Stimulated activated CD8-positive, alpha-beta memory T cell treated with anti-CD3 and anti-CD28 coated beads, Interleukin-4, amount 100 ng/mL, for 48 hours (primary cell): Measurements from ENCODE around the gene DDX39B.
"Not testable (repeated sequence)": the region's sequence is repeated elsewhere in the genome, so short reads cannot be mapped to it uniquely, and the experiment has no call there.

Source experiments
- DNase-seq: peaks from one replicate; pipeline ENCODE4 v3.0.0-alpha.2; 2020

The DDX39B gene

DNA sequence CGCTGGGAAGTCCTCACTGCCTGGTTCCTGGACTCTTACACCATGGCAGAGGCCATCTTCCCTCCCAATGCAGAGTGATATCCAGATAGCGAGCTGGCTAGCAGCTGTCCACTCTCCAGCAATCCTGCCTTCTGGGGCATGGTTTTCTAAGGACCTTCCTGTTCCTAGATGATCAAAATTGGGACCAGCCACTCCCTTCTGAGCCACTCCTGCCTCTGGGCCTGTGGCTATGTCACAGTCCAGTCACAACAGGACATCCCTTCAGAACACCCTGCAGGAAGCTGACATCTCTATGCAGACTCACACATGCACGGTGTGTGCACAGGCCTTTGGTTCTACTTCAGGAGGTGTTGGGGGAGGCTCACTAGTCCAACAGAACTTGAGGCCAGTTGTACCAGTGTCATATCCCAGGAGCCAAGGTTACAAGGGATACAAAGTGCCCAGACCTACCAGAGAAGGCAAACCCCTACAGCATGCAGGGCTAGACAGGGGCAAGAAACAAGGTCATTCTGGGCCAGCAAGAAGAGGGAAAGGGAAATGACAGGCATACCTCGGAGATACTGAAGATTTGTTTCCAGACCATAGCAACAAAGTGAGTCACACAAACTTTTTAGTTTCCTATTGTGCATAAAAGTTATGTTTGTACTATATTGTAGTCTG lies 15.7 kb downstream of the DDX39B start:
- peak; percentile 18 for DNase-seq

- DNase-seq = peak; percentile 6
These were observed 16.3 kb downstream of the DDX39B start for GRCh38 chr6:31525553-31525931.

GRCh38 chr6:31521835-31522234 lies 20.0 kb downstream of the DDX39B start:
- no peak for DNase-seq

DNA sequence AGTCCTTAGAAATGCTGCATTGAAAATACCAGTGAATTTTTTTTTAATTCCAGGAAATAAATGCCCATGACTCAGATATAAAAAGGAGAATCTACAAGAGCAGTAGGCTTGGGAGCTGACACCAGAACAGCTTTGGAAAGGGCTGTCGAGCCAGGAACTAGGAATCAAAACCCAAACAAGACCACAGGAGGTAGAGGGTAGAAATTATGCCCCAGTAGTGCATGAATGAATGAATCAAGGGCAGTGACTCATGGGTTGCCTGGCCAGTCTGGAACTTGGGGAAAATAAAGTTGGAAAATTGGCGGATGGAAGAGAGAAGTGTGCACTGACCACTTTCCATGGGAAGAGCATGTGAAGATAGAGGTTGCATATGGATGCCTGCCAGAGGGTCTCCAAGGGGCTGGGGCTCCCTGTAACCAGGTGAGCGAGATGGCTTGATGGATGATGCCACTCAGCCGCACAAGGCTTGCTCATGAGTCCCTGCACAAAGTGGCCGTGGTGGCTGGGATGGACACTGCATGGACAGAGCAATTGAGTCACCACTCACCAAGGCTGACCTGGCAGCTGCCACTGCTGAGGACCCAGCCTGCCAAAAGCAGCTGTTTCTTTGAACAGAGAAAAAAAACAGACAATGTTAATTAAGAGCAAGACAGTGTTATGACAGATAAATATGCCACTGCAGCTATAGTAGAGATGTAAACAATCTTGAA lies 28.2 kb downstream of the DDX39B start:
- no peak for DNase-seq

DNA sequence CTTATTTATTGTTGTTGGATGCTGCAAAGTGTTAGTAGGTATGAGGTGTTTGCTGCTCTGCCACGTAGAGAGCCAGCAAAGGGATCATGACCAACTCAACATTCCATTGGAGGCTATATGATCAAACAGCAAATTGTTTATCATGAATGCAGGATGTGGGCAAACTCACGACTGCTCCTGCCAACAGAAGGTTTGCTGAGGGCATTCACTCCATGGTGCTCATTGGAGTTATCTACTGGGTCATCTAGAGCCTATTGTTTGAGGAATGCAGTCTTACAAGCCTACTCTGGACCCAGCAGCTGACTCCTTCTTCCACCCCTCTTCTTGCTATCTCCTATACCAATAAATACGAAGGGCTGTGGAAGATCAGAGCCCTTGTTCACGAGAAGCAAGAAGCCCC lies 31.8 kb downstream of the DDX39B start:
- DNase-seq = peak; percentile 13

DNA sequence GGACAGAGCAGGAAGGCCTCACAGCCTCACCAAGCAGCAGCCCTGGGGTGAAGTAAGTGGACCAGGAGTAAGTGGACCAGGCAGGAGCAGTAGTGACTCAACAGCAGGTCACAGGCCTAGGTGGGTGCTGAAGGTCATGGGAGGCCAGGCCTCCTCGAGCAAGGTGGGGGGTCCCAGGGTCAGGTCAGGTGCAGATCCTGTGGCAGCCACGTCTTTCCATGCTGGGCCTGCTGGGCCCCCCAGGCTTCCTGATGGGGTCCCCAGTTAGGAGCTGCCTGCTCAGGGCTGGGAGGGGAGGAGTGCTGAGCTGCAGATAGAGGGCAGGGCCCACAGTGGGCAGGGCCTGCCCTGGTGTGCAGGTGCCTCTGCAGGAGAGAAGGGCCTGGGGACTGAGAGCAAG lies 32.8 kb downstream of the DDX39B start:
- DNase-seq = peak; percentile 0

- no peak for DNase-seq
These were observed 39.2 kb downstream of the DDX39B start for GRCh38 chr6:31502586-31502985.

- DNase-seq = not testable (repeated sequence)
These were observed 42.2 kb downstream of the DDX39B start for GRCh38 chr6:31499648-31500047.

- no peak for DNase-seq
These were observed 43.1 kb downstream of the DDX39B start for GRCh38 chr6:31498748-31499147.

- DNase-seq = peak; percentile 89
These were observed 44.0 kb downstream of the DDX39B start, which contains the start of gene MICB for GRCh38 chr6:31497531-31498476. Gene MICB (plus strand): TSS chr6:31498145. CDS start chr6:31498194, 49 bp downstream.

DNA sequence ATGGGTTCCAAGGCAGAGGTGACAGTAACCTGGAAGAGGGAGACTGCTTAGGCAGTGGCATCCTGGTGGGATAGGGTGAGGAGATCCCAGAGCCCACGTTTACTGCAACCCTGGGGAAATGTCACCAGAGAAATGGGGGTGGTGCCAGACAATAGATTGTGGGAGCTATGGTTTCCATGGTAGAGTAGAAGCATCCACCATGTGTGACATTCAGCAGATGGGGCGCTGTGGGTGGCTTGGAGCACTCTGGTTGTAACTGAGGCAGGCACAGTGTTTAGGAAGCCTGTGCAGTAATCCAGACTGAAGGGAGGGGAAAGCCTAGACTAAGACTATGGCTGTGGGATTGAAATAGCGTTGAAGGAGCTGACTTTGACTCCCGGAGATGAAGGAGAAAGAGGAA lies 45.0 kb downstream of the DDX39B start:
- not testable (repeated sequence) for DNase-seq

DNA sequence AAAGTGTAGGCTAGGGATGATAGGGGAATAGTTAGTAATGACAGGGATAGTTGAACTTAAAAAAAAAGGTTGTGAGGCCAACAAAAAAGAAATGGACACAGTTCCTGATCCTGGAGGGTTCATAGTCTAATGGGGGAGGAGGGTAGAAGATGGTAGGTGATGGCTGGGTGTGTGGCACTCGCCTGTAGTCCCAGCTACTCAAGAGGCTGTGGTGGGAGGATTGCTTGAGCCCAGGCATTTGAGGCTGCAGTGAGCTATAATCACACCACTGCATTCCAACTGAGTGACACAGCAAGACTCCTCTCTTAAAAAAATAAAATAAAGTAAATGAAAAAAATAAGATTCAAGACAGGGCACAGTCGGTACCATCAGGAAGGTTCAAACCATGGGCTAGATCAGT lies 46.2 kb downstream of the DDX39B start:
- DNase-seq = no peak

DNA sequence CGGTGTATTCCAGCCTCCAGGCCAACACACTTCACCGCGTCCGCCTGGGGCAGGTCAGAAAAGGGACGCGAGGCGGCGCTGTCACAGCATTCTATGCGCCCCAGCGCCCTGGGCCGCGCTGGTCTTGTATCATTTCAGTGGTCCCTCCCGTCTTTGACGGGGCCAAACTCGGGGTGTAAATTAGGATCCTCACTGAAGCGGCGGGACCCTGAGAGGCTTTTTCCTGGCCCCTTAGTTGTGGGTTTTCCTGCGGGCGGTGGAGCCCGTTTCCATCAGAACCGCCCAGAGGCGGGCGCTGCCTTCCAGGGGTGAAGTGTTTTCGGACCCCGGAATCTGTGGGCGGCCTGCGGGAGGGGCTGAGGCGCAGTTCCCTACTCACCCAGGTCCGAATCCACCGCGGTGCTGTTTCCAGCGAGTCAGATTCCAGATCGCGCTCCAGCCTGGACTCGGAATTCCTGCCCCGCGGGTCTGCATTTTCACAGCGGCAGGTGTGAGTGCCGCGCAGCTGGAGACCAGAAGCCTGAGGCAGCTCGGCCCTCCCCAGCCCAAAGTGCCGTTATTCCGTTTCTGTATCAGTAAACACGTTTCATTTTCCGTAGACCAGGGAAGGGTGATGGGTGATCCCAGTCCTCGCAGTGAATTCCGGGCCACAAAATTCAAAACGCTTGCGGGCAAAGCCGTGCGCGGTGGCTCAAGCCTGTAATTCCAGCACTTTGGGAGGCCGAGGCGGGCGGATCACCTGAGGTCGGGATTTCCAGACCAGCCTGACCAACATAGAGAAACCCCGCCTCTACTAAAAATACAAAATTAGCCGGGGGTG lies 47.7 kb downstream of the DDX39B start:
- DNase-seq = peak; percentile 89

- not testable (repeated sequence) for DNase-seq
These were observed 48.3 kb downstream of the DDX39B start for GRCh38 chr6:31493550-31493874.

DNA sequence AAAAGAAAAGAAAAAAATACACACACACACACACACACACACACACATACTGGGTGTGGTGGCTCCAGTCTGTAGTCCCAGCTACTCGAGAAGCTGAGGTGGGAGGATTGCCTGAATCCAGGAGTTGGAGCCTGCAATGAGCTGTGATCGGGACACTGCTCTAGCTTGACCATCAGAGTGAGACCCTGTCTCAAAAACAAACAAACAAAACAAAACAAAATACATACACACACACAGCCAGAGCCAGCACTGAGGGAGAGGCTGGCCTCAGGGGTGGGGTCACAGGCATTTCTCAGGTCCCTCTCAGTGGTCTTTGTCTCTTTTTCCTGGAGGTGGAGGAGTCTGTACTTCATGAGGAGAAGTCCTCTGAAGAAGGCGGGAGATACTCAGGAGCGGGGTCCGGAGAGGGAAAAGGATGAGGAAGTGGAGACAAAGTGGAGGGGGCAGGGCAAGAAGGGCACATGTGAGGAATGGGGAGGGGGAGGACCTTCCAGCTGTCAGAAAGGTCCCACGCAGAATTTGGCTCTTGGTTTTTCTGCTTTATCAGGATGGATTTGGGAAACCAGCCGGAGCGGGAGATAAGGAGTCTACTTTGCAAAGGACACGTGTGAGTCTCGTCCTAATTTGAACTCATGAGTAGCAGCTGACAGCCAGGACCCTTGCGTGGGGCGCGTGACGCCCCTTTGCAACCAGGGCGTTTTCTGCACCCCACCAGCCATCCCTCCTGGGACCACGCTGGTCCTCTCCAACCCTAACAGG lies 51.5 kb downstream of the DDX39B start:
- DNase-seq = peak; percentile 5

DNA sequence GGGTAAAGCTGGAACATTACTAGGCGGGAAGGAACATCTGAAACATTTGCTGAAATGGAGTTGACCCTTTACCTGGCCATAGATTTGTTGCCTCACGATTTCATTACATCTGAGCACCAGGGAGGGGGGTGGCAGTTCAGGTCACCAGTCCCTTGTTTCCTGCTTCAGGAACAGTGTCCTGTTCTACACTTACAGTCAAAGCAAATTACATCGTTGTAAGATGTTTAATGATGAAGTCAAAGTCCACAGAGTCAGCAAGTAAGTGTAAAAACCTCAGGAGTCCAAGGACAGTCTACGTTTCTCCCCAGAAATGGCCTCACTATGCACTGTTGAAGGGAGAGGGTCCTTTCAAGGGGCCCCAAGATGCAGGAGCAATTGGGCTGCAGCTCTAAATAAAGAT lies 52.7 kb downstream of the DDX39B start:
- DNase-seq = no peak

- peak; percentile 5 for DNase-seq
These were observed 54.1 kb downstream of the DDX39B start for GRCh38 chr6:31487674-31488073.

DNA sequence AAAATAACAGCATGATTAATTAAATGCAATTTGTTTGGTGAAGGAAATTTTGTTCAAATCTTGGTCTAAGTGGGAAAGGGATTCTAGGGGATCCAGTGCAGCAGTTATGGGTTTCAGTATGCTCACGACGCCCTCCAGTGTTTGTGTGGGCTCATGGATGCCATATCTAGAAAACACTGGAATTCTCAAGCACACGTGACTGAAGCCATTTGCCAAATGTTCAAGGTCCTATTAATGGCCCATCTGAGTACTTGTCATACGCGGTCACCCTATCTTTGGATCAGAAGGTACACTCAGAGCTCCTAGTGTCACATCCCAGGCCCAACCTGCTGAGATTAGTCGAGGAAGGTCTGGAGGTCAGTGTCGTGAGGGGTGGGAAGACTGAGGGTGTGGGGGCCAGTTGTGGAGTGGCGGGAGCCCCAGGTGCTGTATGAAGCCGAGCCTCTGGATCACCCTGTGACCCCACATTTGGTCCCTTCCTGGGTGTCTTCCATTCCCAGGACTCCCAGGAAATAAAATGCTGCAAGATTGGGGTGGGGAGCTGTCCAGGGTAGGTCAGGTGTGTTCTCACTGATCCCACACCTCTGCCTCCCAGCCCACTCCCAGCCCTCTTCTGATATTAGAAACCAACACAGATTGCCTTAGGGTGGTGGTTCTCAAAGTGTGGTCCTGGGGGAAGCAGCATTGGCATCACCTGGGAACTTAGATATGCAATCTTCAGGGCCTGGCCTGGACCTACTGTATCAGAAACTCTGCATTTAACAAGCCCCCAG lies 55.6 kb downstream of the DDX39B start:
- DNase-seq = peak; percentile 4

DNA sequence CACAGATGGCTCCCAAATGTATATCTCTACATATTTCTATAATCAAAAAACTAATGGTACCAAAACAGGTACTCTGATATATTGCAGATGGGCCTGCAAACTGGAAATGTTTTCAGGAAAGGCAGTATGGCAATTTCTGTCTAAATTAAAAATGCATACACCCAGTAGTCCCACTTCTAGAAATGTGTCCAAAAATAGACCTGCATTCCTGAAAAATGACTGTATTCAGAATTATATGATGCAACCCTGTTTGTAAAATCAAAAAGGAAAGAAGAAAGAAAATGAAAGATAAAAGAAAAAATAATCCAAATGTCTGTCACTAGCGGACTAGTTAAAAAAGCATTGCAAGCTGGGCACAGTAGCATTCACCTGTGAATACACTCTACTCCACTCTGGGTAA lies 56.7 kb downstream of the DDX39B start:
- DNase-seq = no peak

DNA sequence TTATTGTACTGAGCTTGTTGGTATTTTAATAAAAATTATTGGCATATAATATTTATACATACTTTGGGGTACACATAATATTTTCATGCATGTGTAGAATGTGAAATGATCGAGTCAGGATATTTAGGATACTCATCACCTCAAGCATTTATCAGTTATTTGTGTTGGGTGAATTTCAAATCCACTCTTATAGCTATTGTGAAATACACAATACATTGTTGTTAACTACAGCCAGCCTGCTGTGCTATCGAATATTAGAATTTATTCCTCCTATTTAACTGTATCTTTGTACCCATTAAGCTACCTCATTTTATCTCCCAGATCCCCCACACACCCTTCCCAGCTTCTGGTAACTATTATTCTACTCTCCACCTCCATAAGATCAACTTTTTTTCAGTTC lies 58.4 kb downstream of the DDX39B start:
- no peak for DNase-seq

GRCh38 chr6:31480574-31480973 lies 61.2 kb downstream of the DDX39B start:
- DNase-seq = no peak
